Progenitor cell of endocrine pancreas (in vitro differentiated cells): ENCODE results near the gene BMP3. TPM values are rescaled to one million over a fixed set of nuclear protein-coding genes. Genes with fewer than 3 reads are reported as not detected.
"Not testable (repeated sequence)": the region's sequence is repeated elsewhere in the genome, so short reads cannot be mapped to it uniquely, and the experiment has no call there.

Experiments used
- DNase-seq: peaks from one replicate; pipeline ENCODE4 v3.0.0; 2021; ENCODE audit warnings: low spot score; ENCODE audit not compliant: unreplicated experiment
- H3K27ac Mint-ChIP-seq: 2 replicates; pipeline ENCODE4 v1.8.0; 2021; ENCODE audit warnings: mild to moderate bottlenecking, moderate library complexity, mixed read lengths
- H3K27me3 Mint-ChIP-seq: 2 replicates; pipeline ENCODE4 v1.8.0; 2021; ENCODE audit warnings: mixed read lengths
- H3K36me3 Mint-ChIP-seq: 2 replicates; pipeline ENCODE4 v1.8.0; 2022; ENCODE audit warnings: mixed read lengths; ENCODE audit not compliant: insufficient read depth
- H3K4me1 Mint-ChIP-seq: 2 replicates; pipeline ENCODE4 v1.8.0; 2021; ENCODE audit warnings: low read depth, mixed read lengths
- H3K4me3 Mint-ChIP-seq: 2 replicates; pipeline ENCODE4 v1.8.0; 2021; ENCODE audit warnings: low read depth, mild to moderate bottlenecking, moderate library complexity, mixed read lengths
- H3K9me3 Mint-ChIP-seq: 2 replicates; pipeline ENCODE4 v1.8.0; 2021; ENCODE audit warnings: low read depth, mixed read lengths
- total RNA-seq: library from RNA; stranded (reverse); gene quantifications from 2 replicates; pipeline ENCODE4 v1.2.1, GENCODE V29; 2021
- TF ChIP-seq, protein P1 (sequence below): fragments of 200-600 bp; sonication (generic); IDR thresholded peaks from one replicate; pipeline ENCODE4 v1.5.0; 2021; ENCODE audit warnings: antibody characterized with exemption, mild to moderate bottlenecking; ENCODE audit not compliant: unreplicated experiment

BMP3 gene
- total RNA-seq, 1 donor from 2014 or later, result 10.9 TPM

DNA sequence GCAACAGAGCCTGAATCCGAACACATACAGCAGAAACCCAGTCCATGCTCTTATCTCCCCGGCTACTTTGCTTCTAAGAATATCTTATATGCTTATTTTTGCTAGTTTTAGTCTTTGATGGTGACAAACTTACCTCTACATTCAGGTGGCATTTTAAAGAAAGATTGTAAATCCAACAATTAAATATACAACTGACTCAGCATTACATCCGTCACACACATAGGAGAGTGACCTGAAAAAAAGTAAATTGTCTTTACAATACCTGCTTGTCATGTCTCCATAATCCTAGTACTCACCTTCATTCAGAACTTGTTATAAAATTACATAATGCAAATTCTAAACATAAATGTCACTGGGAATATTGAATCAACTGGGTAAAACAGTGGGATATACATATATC lies 30.6 kb upstream of the BMP3 start:
- Mint-ChIP-seq H3K4me1 (no peaks in the 10 kb centered on the region), H3K27ac (no peak overlapping the region), H3K27me3 (no peaks in the 10 kb centered on the region), H3K9me3 (no peaks in the 10 kb centered on the region), H3K4me3 (no peak overlapping the region), H3K36me3 (no peaks in the 10 kb centered on the region)
- TF ChIP-seq, protein P1, sequence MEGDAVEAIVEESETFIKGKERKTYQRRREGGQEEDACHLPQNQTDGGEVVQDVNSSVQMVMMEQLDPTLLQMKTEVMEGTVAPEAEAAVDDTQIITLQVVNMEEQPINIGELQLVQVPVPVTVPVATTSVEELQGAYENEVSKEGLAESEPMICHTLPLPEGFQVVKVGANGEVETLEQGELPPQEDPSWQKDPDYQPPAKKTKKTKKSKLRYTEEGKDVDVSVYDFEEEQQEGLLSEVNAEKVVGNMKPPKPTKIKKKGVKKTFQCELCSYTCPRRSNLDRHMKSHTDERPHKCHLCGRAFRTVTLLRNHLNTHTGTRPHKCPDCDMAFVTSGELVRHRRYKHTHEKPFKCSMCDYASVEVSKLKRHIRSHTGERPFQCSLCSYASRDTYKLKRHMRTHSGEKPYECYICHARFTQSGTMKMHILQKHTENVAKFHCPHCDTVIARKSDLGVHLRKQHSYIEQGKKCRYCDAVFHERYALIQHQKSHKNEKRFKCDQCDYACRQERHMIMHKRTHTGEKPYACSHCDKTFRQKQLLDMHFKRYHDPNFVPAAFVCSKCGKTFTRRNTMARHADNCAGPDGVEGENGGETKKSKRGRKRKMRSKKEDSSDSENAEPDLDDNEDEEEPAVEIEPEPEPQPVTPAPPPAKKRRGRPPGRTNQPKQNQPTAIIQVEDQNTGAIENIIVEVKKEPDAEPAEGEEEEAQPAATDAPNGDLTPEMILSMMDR, result no peak
- DNase-seq, result no peak

- DNase-seq, result no peak
- no peaks in the 10 kb centered on the region for H3K4me1 Mint-ChIP-seq
- no peak overlapping the region for H3K4me3 Mint-ChIP-seq
- no peak overlapping the region for H3K27ac Mint-ChIP-seq
- TF ChIP-seq, protein P1, result no peak
- no peaks in the 10 kb centered on the region for H3K9me3 Mint-ChIP-seq
- H3K36me3 Mint-ChIP-seq, result no peaks in the 10 kb centered on the region
- H3K27me3 Mint-ChIP-seq, result no peaks in the 10 kb centered on the region
Measured at GRCh38 chr4:81003597-81004111, 26.9 kb upstream of the BMP3 start.

DNA sequence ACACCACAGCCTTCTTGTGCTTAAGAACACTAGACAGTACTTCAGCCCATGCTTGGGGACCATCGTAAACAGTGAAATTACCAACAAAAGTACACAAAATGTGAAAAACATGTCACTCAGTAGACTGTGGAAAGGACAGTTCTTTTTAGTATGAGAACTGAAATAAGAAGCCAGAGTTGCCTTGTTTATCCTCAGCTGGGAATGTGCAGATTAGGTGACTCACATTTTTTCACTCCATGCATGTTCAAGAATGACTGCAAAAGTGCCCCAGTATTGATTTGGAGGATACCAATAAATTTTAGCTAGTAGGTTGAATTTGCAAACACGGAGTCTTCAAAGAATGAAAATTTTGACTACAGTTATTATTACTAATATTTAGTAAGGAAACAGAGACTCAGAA lies 23.1 kb upstream of the BMP3 start:
- Mint-ChIP-seq H3K9me3 (no peaks in the 10 kb centered on the region), H3K4me1 (no peaks in the 10 kb centered on the region), H3K4me3 (no peak overlapping the region), H3K27ac (no peak overlapping the region), H3K36me3 (no peaks in the 10 kb centered on the region), H3K27me3 (no peaks in the 10 kb centered on the region)
- DNase-seq, result no peak
- TF ChIP-seq, protein P1, result no peak

- not testable (repeated sequence) for H3K27ac Mint-ChIP-seq, H3K4me1 Mint-ChIP-seq, DNase-seq, H3K27me3 Mint-ChIP-seq, H3K4me3 Mint-ChIP-seq, H3K36me3 Mint-ChIP-seq
- peaks cover 24% of the 10 kb centered on the region for H3K9me3 Mint-ChIP-seq
Measured at GRCh38 chr4:81016566-81016965, 13.9 kb upstream of the BMP3 start.

GRCh38 chr4:81019006-81019405 lies 11.5 kb upstream of the BMP3 start:
- peaks cover 13% of the 10 kb centered on the region for H3K27me3 Mint-ChIP-seq
- H3K4me1 Mint-ChIP-seq, result peaks cover 1% of the 10 kb centered on the region
- H3K36me3 Mint-ChIP-seq, result peaks cover 2% of the 10 kb centered on the region
- TF ChIP-seq, protein P1, result no peak
- no peak for DNase-seq
- H3K27ac Mint-ChIP-seq, result no peak overlapping the region
- H3K4me3 Mint-ChIP-seq, result no peak overlapping the region
- peaks cover 16% of the 10 kb centered on the region for H3K9me3 Mint-ChIP-seq

GRCh38 chr4:81021142-81021944 lies 9.2 kb upstream of the BMP3 start:
- TF ChIP-seq, protein P1, result no peak
- H3K36me3 Mint-ChIP-seq, result peaks cover 2% of the 10 kb centered on the region
- no peak for DNase-seq
- no peak overlapping the region for H3K27ac Mint-ChIP-seq
- peaks cover 37% of the 10 kb centered on the region for H3K27me3 Mint-ChIP-seq
- peaks cover 5% of the 10 kb centered on the region for H3K9me3 Mint-ChIP-seq
- peaks cover 1% of the 10 kb centered on the region for H3K4me1 Mint-ChIP-seq
- H3K4me3 Mint-ChIP-seq, result no peak overlapping the region
